ENCODE data around the gene PCSK5.

The PCSK5 gene

GRCh38 chr9:75930730-75931321 lies 40.4 kb downstream of the PCSK5 start:
- Histone ChIP-seq H2AK5ac (ENCODE audit: low read length, severe bottlenecking) (no peak overlapping the region), H3K79me1 (replicated peaks; ENCODE audit: low read length, poor library complexity, severe bottlenecking) (no peaks in the 10 kb centered on the region), H2BK12ac (ENCODE audit: low read length in 2 of 2) (no peak overlapping the region), H3K9ac (ENCODE audit: low read length) (peak overlapping the region; percentile 38), H3K4me3 (ENCODE audit: insufficient read depth in 1 of 2, low read depth in 1 of 2, low read length in 2 of 2) (no peak overlapping the region), H3K14ac (ENCODE audit: low read length in 2 of 2) (no peak overlapping the region), H3K27me3 (ENCODE audit: control insufficient read depth in 1 of 2, insufficient read depth in 1 of 2, low read length in 2 of 2) (no peaks in the 10 kb centered on the region), H3K27ac (ENCODE audit: low read length, poor library complexity, severe bottlenecking) (no peak overlapping the region), H3K9me3 (ENCODE audit: control insufficient read depth, low read length) (no peaks in the 10 kb centered on the region), H3K4me2 (ENCODE audit: low read length, poor library complexity, severe bottlenecking) (no peak overlapping the region), H4K91ac (ENCODE audit: low read length) (no peak overlapping the region), H3K36me3 (ENCODE audit: control insufficient read depth in 1 of 2, insufficient read depth in 2 of 2, low read depth in 1 of 2, low read length in 2 of 2) (no peaks in the 10 kb centered on the region), H2AFZ (ENCODE audit: low read depth, low read length) (no peak overlapping the region), H3K18ac (ENCODE audit: low read depth in 1 of 2, low read length in 2 of 2) (no peak overlapping the region), H3K4ac (ENCODE audit: low read depth in 1 of 2, low read length in 2 of 2) (no peak overlapping the region), H2BK15ac (ENCODE audit: low read depth, poor library complexity, severe bottlenecking) (no peak overlapping the region), H2BK120ac (ENCODE audit: low read depth, low read length) (no peak overlapping the region), H3K4me1 (ENCODE audit: control insufficient read depth, insufficient read depth, low read depth, low read length) (no peaks in the 10 kb centered on the region), H3K23ac (ENCODE audit: low read length in 2 of 2) (no peak overlapping the region), H4K8ac (ENCODE audit: low read length) (no peak overlapping the region), H2BK5ac (ENCODE audit: low read depth, low read length, poor library complexity, severe bottlenecking) (no peak overlapping the region)
- 88% methylated on average over 3 of the region's 3 CpGs for WGBS
- no peak for DNase-seq

DNA sequence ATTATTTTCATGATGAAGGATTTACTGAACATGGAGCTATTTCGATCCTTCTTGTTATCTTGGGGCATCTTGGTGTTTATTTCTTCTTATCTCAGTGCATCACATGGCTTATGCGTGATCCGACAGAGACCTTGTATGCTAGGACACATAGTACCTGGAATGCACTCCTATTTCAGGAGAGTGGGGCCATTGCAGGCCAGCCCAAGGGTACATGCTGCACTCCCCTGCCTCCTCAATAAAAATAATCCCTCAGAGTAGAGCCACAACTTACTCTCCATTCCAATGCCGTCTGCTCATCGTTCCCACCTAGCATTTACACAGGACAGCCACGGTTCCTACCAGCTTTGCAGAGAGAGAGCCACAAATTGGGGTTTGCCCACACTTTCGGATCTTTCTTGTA lies 43.5 kb downstream of the PCSK5 start:
- 95% methylated on average over 7 of the region's 7 CpGs for WGBS
- H3K23ac ChIP-seq (ENCODE audit: low read length in 2 of 2): no peak overlapping the region
- H3K79me1 ChIP-seq (replicated peaks; ENCODE audit: low read length, poor library complexity, severe bottlenecking): no peaks in the 10 kb centered on the region

GRCh38 chr9:75935591-75935990 lies 45.1 kb downstream of the PCSK5 start:
- no peak for DNase-seq
- Histone ChIP-seq H3K36me3 (ENCODE audit: control insufficient read depth in 1 of 2, insufficient read depth in 2 of 2, low read depth in 1 of 2, low read length in 2 of 2) (no peaks in the 10 kb centered on the region), H3K9me3 (ENCODE audit: control insufficient read depth, low read length) (no peaks in the 10 kb centered on the region), H2BK5ac (ENCODE audit: low read depth, low read length, poor library complexity, severe bottlenecking) (no peak overlapping the region), H3K4me1 (ENCODE audit: control insufficient read depth, insufficient read depth, low read depth, low read length) (no peaks in the 10 kb centered on the region), H3K9ac (ENCODE audit: low read length) (no peak overlapping the region), H3K4me3 (ENCODE audit: insufficient read depth in 1 of 2, low read depth in 1 of 2, low read length in 2 of 2) (no peak overlapping the region), H2BK120ac (ENCODE audit: low read depth, low read length) (no peak overlapping the region), H3K4ac (ENCODE audit: low read depth in 1 of 2, low read length in 2 of 2) (no peak overlapping the region), H2AK5ac (ENCODE audit: low read length, severe bottlenecking) (no peak overlapping the region), H3K14ac (ENCODE audit: low read length in 2 of 2) (no peak overlapping the region), H4K8ac (ENCODE audit: low read length) (no peak overlapping the region), H3K18ac (ENCODE audit: low read depth in 1 of 2, low read length in 2 of 2) (no peak overlapping the region), H2BK15ac (ENCODE audit: low read depth, poor library complexity, severe bottlenecking) (no peak overlapping the region), H3K79me1 (replicated peaks; ENCODE audit: low read length, poor library complexity, severe bottlenecking) (no peaks in the 10 kb centered on the region), H4K91ac (ENCODE audit: low read length) (no peak overlapping the region), H3K27ac (ENCODE audit: low read length, poor library complexity, severe bottlenecking) (no peak overlapping the region), H3K27me3 (ENCODE audit: control insufficient read depth in 1 of 2, insufficient read depth in 1 of 2, low read length in 2 of 2) (no peaks in the 10 kb centered on the region), H3K23ac (ENCODE audit: low read length in 2 of 2) (no peak overlapping the region), H3K4me2 (ENCODE audit: low read length, poor library complexity, severe bottlenecking) (no peak overlapping the region), H2BK12ac (ENCODE audit: low read length in 2 of 2) (no peak overlapping the region), H2AFZ (ENCODE audit: low read depth, low read length) (no peak overlapping the region)
- 100% methylated on average over 1 of the region's 2 CpGs for WGBS

More for the DNA sequence above, 43.5 kb downstream of the PCSK5 start:
- no peak overlapping the region for H2BK120ac ChIP-seq (ENCODE audit: low read depth, low read length)
- H3K4me3 ChIP-seq (ENCODE audit: insufficient read depth in 1 of 2, low read depth in 1 of 2, low read length in 2 of 2): no peak overlapping the region
- DNase-seq: no peak
- no peak overlapping the region for H2BK5ac ChIP-seq (ENCODE audit: low read depth, low read length, poor library complexity, severe bottlenecking)
- H4K8ac ChIP-seq (ENCODE audit: low read length): no peak overlapping the region
- no peak overlapping the region for H3K4ac ChIP-seq (ENCODE audit: low read depth in 1 of 2, low read length in 2 of 2)
- H2BK15ac ChIP-seq (ENCODE audit: low read depth, poor library complexity, severe bottlenecking): no peak overlapping the region
- H3K4me2 ChIP-seq (ENCODE audit: low read length, poor library complexity, severe bottlenecking): no peak overlapping the region
- H3K14ac ChIP-seq (ENCODE audit: low read length in 2 of 2): no peak overlapping the region
- no peak overlapping the region for H2BK12ac ChIP-seq (ENCODE audit: low read length in 2 of 2)
- no peaks in the 10 kb centered on the region for H3K36me3 ChIP-seq (ENCODE audit: control insufficient read depth in 1 of 2, insufficient read depth in 2 of 2, low read depth in 1 of 2, low read length in 2 of 2)
- no peaks in the 10 kb centered on the region for H3K9me3 ChIP-seq (ENCODE audit: control insufficient read depth, low read length)
- no peak overlapping the region for H2AFZ ChIP-seq (ENCODE audit: low read depth, low read length)
- H3K4me1 ChIP-seq (ENCODE audit: control insufficient read depth, insufficient read depth, low read depth, low read length): no peaks in the 10 kb centered on the region
- no peak overlapping the region for H2AK5ac ChIP-seq (ENCODE audit: low read length, severe bottlenecking)
- no peak overlapping the region for H4K91ac ChIP-seq (ENCODE audit: low read length)
- no peak overlapping the region for H3K9ac ChIP-seq (ENCODE audit: low read length)
- H3K27ac ChIP-seq (ENCODE audit: low read length, poor library complexity, severe bottlenecking): no peak overlapping the region
- no peaks in the 10 kb centered on the region for H3K27me3 ChIP-seq (ENCODE audit: control insufficient read depth in 1 of 2, insufficient read depth in 1 of 2, low read length in 2 of 2)
- no peak overlapping the region for H3K18ac ChIP-seq (ENCODE audit: low read depth in 1 of 2, low read length in 2 of 2)

GRCh38 chr9:75937521-75938258 lies 47.2 kb downstream of the PCSK5 start:
- 90% methylated on average over 6 of the region's 7 CpGs for WGBS
- H2AK5ac ChIP-seq (ENCODE audit: low read length, severe bottlenecking): no peak overlapping the region
- no peak overlapping the region for H2BK12ac ChIP-seq (ENCODE audit: low read length in 2 of 2)
- H3K36me3 ChIP-seq (ENCODE audit: control insufficient read depth in 1 of 2, insufficient read depth in 2 of 2, low read depth in 1 of 2, low read length in 2 of 2): no peaks in the 10 kb centered on the region
- no peak overlapping the region for H4K8ac ChIP-seq (ENCODE audit: low read length)
- H3K23ac ChIP-seq (ENCODE audit: low read length in 2 of 2): no peak overlapping the region
- no peak overlapping the region for H3K4ac ChIP-seq (ENCODE audit: low read depth in 1 of 2, low read length in 2 of 2)
- H3K4me1 ChIP-seq (ENCODE audit: control insufficient read depth, insufficient read depth, low read depth, low read length): no peaks in the 10 kb centered on the region
- no peak overlapping the region for H3K18ac ChIP-seq (ENCODE audit: low read depth in 1 of 2, low read length in 2 of 2)
- H2BK120ac ChIP-seq (ENCODE audit: low read depth, low read length): no peak overlapping the region
- no peak overlapping the region for H3K4me3 ChIP-seq (ENCODE audit: insufficient read depth in 1 of 2, low read depth in 1 of 2, low read length in 2 of 2)
- H3K4me2 ChIP-seq (ENCODE audit: low read length, poor library complexity, severe bottlenecking): no peak overlapping the region
- no peak overlapping the region for H3K27ac ChIP-seq (ENCODE audit: low read length, poor library complexity, severe bottlenecking)
- H3K9me3 ChIP-seq (ENCODE audit: control insufficient read depth, low read length): no peaks in the 10 kb centered on the region
- H2AFZ ChIP-seq (ENCODE audit: low read depth, low read length): no peak overlapping the region
- H4K91ac ChIP-seq (ENCODE audit: low read length): no peak overlapping the region
- no peak overlapping the region for H2BK5ac ChIP-seq (ENCODE audit: low read depth, low read length, poor library complexity, severe bottlenecking)
- no peak overlapping the region for H3K14ac ChIP-seq (ENCODE audit: low read length in 2 of 2)
- H3K9ac ChIP-seq (ENCODE audit: low read length): no peak overlapping the region
- H3K27me3 ChIP-seq (ENCODE audit: control insufficient read depth in 1 of 2, insufficient read depth in 1 of 2, low read length in 2 of 2): no peaks in the 10 kb centered on the region
- no peak for DNase-seq
- H2BK15ac ChIP-seq (ENCODE audit: low read depth, poor library complexity, severe bottlenecking): no peak overlapping the region
- H3K79me1 ChIP-seq (replicated peaks; ENCODE audit: low read length, poor library complexity, severe bottlenecking): no peaks in the 10 kb centered on the region
